HEK293 (cell line): ENCODE measurements around the gene CYP26B1.
"Not testable (repeated sequence)": the region's sequence is repeated elsewhere in the genome, so short reads cannot be mapped to it uniquely, and the experiment has no call there.

Experiments used
- IKZF3 ChIP-seq: fragments of 450-650 bp; IDR thresholded peaks from 2 replicates; pipeline ENCODE4 v1.5.0; 2018; ENCODE audit warnings: missing biosample characterization, mild to moderate bottlenecking, missing genetic modification characterization, moderate library complexity
- PATZ1 ChIP-seq: fragments of 450-650 bp; formaldehyde crosslinking; IDR thresholded peaks from 2 replicates; pipeline ENCODE4 v1.5.1; 2016; ENCODE audit warnings: missing biosample characterization, missing genetic modification characterization
- SETDB1 ChIP-seq: IDR thresholded peaks from one replicate; pipeline ENCODE4 v1.6.1; 2017; ENCODE audit warnings: mild to moderate bottlenecking, low read length, moderate library complexity, mixed read lengths; ENCODE audit not compliant: insufficient read length
- SP2 ChIP-seq: fragments of 450-650 bp; formaldehyde crosslinking; IDR thresholded peaks from 2 replicates; pipeline ENCODE4 v1.5.1; 2016; ENCODE audit warnings: missing biosample characterization, missing genetic modification characterization
- ZBTB44 ChIP-seq: fragments of 450-650 bp; IDR thresholded peaks from 2 replicates; pipeline ENCODE4 v1.5.1; 2018; ENCODE audit warnings: missing biosample characterization, mild to moderate bottlenecking, missing genetic modification characterization
- ZFP69B ChIP-seq: fragments of 450-650 bp; formaldehyde crosslinking; IDR thresholded peaks from 2 replicates; pipeline ENCODE4 v1.5.1; 2016; ENCODE audit warnings: missing biosample characterization, missing genetic modification characterization
- ZNF354C ChIP-seq: fragments of 450-650 bp; formaldehyde crosslinking; IDR thresholded peaks from 2 replicates; pipeline ENCODE4 v1.5.1; 2016; ENCODE audit warnings: missing biosample characterization, missing genetic modification characterization, low read depth, borderline replicate concordance
- ZNF501 ChIP-seq: fragments of 450-650 bp; formaldehyde crosslinking; IDR thresholded peaks from 2 replicates; pipeline ENCODE4 v1.5.1; 2016; ENCODE audit warnings: missing biosample characterization, missing genetic modification characterization
- ZNF670 ChIP-seq: fragments of 450-650 bp; formaldehyde crosslinking; IDR thresholded peaks from 2 replicates; pipeline ENCODE4 v1.5.1; 2016; ENCODE audit warnings: missing biosample characterization, missing genetic modification characterization, low read depth
- TF ChIP-seq, protein P1 (sequence below): fragments of 450-650 bp; formaldehyde crosslinking; optimal IDR thresholded peaks from 2 replicates; pipeline ENCODE3; 2016; ENCODE audit warnings: missing biosample characterization, mild to moderate bottlenecking, missing genetic modification characterization
- TF ChIP-seq, protein P2 (sequence below): fragments of 450-650 bp; formaldehyde crosslinking; IDR thresholded peaks from 2 replicates; pipeline ENCODE4 v1.5.1; 2016; ENCODE audit warnings: missing biosample characterization, missing genetic modification characterization
- TF ChIP-seq, protein P3 (sequence below): fragments of 450-650 bp; formaldehyde crosslinking; IDR thresholded peaks from 2 replicates; pipeline ENCODE4 v1.5.1; 2017; ENCODE audit warnings: missing biosample characterization, missing genetic modification characterization
- TF ChIP-seq, protein P4 (sequence below): fragments of 450-650 bp; formaldehyde crosslinking; IDR thresholded peaks from 2 replicates; pipeline ENCODE4 v1.5.1; 2016; ENCODE audit warnings: missing biosample characterization, missing genetic modification characterization

- TF ChIP-seq, protein P1, sequence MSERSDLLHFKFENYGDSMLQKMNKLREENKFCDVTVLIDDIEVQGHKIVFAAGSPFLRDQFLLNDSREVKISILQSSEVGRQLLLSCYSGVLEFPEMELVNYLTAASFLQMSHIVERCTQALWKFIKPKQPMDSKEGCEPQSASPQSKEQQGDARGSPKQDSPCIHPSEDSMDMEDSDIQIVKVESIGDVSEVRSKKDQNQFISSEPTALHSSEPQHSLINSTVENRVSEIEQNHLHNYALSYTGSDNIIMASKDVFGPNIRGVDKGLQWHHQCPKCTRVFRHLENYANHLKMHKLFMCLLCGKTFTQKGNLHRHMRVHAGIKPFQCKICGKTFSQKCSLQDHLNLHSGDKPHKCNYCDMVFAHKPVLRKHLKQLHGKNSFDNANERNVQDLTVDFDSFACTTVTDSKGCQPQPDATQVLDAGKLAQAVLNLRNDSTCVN (tag by site-specific recombination): not testable (repeated sequence)
- TF ChIP-seq ZNF670 (tag by site-specific recombination); PATZ1; ZFP69B (tag by site-specific recombination); IKZF3 (tag by site-specific recombination); ZNF354C (tag by site-specific recombination); ZNF501; SP2 (tag by site-specific recombination); ZBTB44 (tag by site-specific recombination); SETDB1: not testable (repeated sequence)
- TF ChIP-seq, protein P2, sequence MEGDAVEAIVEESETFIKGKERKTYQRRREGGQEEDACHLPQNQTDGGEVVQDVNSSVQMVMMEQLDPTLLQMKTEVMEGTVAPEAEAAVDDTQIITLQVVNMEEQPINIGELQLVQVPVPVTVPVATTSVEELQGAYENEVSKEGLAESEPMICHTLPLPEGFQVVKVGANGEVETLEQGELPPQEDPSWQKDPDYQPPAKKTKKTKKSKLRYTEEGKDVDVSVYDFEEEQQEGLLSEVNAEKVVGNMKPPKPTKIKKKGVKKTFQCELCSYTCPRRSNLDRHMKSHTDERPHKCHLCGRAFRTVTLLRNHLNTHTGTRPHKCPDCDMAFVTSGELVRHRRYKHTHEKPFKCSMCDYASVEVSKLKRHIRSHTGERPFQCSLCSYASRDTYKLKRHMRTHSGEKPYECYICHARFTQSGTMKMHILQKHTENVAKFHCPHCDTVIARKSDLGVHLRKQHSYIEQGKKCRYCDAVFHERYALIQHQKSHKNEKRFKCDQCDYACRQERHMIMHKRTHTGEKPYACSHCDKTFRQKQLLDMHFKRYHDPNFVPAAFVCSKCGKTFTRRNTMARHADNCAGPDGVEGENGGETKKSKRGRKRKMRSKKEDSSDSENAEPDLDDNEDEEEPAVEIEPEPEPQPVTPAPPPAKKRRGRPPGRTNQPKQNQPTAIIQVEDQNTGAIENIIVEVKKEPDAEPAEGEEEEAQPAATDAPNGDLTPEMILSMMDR (tag by site-specific recombination): not testable (repeated sequence)
- TF ChIP-seq, protein P3, sequence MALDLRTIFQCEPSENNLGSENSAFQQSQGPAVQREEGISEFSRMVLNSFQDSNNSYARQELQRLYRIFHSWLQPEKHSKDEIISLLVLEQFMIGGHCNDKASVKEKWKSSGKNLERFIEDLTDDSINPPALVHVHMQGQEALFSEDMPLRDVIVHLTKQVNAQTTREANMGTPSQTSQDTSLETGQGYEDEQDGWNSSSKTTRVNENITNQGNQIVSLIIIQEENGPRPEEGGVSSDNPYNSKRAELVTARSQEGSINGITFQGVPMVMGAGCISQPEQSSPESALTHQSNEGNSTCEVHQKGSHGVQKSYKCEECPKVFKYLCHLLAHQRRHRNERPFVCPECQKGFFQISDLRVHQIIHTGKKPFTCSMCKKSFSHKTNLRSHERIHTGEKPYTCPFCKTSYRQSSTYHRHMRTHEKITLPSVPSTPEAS (tag by site-specific recombination): not testable (repeated sequence)
- TF ChIP-seq, protein P4, sequence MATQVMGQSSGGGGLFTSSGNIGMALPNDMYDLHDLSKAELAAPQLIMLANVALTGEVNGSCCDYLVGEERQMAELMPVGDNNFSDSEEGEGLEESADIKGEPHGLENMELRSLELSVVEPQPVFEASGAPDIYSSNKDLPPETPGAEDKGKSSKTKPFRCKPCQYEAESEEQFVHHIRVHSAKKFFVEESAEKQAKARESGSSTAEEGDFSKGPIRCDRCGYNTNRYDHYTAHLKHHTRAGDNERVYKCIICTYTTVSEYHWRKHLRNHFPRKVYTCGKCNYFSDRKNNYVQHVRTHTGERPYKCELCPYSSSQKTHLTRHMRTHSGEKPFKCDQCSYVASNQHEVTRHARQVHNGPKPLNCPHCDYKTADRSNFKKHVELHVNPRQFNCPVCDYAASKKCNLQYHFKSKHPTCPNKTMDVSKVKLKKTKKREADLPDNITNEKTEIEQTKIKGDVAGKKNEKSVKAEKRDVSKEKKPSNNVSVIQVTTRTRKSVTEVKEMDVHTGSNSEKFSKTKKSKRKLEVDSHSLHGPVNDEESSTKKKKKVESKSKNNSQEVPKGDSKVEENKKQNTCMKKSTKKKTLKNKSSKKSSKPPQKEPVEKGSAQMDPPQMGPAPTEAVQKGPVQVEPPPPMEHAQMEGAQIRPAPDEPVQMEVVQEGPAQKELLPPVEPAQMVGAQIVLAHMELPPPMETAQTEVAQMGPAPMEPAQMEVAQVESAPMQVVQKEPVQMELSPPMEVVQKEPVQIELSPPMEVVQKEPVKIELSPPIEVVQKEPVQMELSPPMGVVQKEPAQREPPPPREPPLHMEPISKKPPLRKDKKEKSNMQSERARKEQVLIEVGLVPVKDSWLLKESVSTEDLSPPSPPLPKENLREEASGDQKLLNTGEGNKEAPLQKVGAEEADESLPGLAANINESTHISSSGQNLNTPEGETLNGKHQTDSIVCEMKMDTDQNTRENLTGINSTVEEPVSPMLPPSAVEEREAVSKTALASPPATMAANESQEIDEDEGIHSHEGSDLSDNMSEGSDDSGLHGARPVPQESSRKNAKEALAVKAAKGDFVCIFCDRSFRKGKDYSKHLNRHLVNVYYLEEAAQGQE (tag by site-specific recombination): not testable (repeated sequence)
These were observed 60.6 kb downstream of the CYP26B1 start for GRCh38 chr2:72086871-72087633.
